Smooth muscle cell of bladder (primary cell): Measurements from ENCODE around the gene BCAS3. TPM values are rescaled to one million over a fixed set of nuclear protein-coding genes. Genes with fewer than 3 reads are reported as not detected.

Experiments used
- total RNA-seq: library from RNA; depleted of rRNA; stranded (reverse); fragments of >200 nt; gene quantifications from 2 replicates; pipeline ENCODE4 v1.2.3, GENCODE V29; 2014

The BCAS3 gene
- 22.2 and 32.1 TPM in 2 replicates for total RNA-seq

DNA sequence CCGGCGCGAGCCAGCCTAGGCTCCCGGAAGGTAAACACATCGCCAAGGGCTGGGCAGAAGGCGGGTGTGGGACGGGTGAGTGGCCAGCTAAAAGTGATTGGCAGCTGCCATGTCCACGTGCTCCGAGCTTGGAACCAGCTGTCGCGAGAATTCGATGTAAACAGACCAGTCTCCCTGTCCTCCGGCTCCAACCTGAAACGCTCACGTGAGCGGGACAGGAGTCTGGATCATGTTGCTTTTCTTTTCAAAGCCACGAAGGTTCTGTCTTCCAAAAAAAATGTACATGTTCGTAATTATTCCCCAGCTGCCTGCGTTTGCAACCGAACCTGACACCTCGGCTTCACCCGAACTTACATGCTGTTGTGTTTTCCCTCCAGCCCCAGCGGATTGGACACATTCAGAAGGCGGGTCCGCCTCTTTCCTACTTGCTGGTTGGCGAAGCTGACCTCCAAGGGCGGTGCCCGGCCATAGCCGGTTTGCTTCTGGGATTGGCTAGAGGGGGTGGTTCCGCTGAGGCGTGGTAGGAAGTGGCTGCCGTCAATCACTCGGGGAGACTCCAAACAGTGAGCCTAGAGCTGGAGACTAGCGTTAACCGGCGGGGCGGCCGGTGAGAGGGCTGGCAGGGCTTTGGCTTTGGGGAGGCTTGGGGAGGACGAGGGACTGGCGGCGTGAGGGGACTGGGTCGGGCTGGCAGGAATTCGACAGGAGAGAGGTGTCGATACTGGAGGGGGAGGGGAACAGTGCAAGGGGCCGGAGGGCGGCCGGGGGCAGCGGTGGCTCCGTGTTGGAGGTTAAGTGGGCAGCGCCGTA, at the start of gene BCAS3:
Gene BCAS3, plus strand, starts transcription at position 544 of the 810 bp plus-strand sequence.

DNA sequence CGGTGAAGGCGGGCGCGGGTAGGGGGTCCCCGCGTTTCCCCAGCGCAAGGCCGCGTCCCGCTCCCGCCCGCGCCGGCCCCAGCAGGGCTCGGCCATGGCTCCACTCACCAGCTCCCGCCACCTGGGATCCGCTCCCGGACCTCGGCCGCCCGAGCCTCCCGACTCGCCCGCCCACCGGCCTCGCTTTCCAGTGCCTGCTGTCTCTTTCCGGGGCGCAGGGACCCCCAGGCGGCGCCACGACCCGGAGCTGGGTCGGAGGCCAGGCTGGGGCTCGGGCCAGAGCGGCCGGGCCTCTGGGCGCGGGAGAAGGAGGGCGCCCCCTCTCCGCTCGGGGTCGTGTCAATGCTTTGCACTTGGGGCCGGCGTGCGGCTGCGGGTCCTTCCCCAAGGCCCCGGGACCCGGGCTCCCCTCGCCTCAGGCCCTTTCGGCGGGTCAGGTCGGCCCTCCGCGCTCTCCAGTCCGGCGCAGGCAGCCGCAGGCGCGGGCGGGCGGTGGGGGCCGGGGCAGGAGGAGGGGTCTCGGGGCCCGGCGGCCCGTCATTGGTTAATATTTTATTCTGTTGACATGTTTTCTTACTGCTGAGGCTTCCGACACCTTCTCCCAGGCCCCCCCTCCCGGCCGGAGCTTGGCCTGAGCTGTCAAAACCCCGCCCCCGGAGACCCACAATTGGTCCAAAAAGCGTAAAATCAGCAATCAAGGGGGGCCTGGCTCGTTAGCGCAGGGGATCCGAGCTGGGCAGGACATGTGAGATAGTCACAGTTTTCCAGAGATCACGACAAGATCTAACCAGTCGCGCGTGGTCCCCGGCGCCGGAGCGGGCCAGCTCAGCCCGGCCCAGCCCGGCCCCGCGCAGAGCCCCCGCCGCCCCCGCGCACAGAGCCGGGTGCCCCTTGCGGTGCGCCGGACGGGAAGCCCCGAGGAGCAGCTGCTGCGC, 721.7 kb downstream of the BCAS3 start, which contains the start of gene TBX2:
Gene TBX2, plus strand, starts transcription at position 713 of the 935 bp plus-strand sequence. CDS start 334 bp downstream, outside the sequence.

Other genes with a start within 250 kb of the BCAS3 start
- 40.2 and 41.6 TPM in 2 replicates for gene APPBP2, start 151.6 kb upstream of the BCAS3 start, total RNA-seq
- 6.7 and 11.0 TPM in 2 replicates for gene PPM1D, start 77.7 kb upstream of the BCAS3 start, total RNA-seq